ENCODE measurements around the gene CCBE1.
"Not testable (repeated sequence)": the region's sequence is repeated elsewhere in the genome, so short reads cannot be mapped to it uniquely, and the experiment has no call there.

The CCBE1 gene

DNA sequence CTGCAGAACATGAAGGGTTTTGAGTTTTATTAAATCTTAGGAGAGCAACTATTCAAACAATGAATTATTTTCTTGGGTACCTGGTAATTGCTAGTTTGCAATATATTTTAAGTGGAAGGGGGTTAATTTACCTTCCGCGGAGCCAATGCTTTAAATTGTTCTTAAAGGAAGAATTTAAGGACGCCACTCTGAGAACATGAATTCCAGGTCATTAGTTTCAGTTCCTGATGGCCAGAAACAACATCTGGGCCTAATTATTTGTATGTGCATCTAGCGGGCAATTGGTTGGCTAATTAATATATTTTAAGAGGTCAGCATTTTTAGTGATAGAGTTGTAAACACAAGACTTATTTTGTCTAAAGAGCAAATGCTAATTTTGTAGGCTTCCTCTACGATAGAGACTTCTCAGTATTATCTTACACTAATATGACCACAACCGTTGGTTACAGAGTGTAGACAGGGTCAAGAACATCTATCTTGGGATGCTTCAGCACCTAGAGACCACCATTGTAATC is 40.8 kb downstream of the CCBE1 start:
- DNase-seq (ENCODE audit: low read depth) = no peak

DNA sequence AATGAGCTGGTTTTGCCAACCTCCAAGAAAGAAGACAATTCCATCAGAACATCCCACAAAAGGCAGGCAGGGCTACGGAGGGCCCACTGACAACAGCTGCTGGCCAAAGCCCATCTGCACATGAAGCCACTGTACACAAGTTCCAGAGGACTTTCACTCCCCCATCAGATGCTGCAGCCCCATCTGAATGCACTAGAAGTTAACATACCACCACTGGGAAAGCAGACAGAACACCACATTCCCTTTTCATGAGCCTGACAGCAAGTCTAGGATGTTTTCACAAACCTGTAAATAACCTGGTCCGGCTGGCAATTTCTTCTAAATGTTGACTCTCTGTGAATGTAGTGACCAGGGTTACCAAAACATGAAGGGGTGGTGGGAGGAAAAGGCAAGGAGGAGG is 41.5 kb downstream of the CCBE1 start:
- no peak for DNase-seq (ENCODE audit: low read depth)

DNA sequence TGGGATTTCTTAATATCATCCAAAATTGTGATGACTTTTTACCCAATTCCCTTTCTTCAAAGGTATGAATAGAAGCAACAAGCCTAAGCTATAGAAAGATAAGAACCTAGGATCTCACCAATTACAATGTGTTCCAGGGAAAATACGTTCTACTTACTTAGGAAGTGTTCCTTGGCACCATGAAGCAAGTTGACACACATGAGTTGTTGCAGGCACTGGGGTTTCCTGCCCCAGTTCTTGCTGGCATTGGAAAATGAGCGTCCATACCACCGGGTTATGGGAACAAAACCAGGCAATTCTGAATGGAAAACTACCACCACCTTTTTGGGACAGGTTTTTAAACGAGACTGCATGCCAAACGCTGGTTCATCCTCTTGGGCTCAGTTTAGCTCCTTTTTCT is 46.2 kb downstream of the CCBE1 start:
- DNase-seq (ENCODE audit: low read depth) = no peak

DNA sequence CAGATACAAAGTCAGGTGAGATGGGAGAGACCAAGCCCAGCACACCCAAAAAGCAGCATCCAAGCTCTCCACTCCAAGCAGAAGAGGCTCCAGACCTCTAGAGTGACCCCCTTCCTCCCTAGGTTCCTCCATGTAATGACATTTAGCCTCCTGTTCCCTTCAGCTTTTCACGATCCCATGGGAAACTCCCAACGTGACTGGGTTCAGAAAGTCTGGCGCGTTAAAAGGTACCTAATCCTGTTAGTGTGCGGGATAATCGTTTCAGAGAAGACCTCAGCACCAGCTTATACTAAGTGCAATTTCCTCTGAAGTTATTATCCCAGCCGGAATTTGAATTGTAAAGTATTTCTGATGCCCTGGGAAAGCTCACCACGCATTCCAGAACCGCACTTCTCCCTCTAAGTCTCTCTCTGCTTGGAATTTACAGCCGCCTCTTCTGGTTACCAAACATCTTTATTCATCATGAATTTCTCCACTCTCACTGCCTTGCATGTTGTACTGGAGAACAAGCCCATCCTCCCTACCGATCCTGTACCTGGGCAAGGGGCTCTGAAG is 46.9 kb downstream of the CCBE1 start:
- no peak for DNase-seq (ENCODE audit: low read depth)

DNA sequence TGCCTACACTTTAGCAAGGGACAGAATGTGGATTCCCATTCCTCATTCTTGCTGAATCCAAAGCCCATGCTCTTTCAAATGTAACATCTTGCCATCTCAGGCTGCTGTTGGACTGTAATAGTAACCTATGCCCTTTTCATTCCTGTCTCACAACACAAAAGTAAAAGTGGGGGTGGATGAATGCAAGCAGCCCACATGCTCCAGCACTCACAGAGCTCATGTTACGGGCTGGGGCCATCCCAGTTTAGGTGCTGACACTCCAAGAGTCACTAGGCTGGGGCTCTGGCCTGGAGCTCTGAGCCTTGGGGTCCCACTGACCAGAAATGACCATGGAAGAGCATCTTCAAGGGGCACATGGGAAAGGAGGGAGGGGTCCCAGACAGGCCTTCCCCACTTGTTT is 47.6 kb downstream of the CCBE1 start:
- DNase-seq (ENCODE audit: low read depth) = no peak

DNA sequence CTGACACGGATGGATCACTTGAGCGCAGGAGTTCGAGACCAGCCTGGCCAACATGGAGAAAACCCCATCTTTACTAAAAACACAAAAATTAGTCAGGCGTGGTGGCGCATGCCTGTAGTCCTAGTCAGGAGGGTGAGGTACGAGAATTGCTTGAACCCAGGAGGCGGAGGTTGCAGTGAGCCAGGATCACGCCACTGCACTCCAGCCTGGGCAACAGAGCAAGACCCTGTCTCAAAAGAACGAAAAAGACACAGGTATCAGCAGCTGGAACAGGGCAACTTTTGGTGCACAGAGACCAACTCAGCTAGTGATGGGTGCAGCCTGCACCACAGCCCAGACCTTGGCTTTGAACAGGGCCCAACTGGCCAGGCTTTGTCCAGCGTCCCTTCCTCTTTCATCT is 48.8 kb downstream of the CCBE1 start:
- DNase-seq (ENCODE audit: low read depth) = not testable (repeated sequence)

DNA sequence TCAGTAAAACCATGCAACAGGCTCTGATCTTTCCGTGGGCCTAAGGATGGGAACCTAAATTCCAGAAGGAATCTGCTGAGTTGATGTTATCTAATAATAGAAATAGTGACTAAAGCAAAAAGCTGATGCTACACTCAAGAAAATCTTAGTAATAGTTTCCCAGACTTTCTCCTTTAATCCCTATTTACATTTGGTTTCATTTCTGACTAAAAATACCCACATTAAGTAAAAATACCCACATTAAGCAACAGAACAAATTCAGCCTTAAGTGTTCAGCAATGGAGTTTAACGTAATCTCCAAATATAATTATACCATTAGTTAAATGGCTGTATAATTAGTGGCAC is 50.3 kb downstream of the CCBE1 start:
- no peak for DNase-seq (ENCODE audit: low read depth)

DNA sequence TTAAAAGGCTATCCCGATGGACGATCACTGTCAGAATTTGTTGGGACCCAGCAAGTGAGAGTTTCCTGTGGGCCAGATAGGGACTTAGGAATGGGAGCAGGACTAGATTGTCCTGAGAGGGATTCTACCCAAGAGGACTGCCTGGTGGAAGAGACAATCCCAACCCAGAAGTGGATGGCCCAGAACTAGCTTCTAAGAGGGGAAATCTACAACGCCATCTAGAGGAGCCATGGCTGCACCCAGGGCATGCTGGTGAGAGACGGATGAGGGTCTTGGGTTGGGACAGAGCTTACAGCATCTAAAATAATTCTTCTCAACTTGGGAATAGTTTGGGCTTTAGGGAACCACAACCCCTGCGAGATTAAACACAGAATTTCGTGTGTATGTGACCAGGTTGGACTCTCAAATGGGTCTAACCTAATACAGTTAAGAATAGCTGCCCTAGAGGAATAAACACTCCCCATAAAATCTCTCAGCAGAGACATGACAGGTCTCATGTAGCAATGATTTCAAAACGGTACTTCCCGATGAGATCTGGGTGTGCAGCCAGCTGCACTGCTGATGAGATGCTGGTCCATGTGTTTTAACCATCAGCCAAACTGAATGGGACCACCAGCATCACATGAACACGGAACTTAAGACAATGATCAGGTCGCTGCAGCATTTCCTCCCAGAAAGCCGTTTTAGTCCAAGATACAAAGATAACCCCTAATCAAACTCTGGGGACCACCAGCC is 50.8 kb downstream of the CCBE1 start:
- DNase-seq (ENCODE audit: low read depth) = no peak

DNA sequence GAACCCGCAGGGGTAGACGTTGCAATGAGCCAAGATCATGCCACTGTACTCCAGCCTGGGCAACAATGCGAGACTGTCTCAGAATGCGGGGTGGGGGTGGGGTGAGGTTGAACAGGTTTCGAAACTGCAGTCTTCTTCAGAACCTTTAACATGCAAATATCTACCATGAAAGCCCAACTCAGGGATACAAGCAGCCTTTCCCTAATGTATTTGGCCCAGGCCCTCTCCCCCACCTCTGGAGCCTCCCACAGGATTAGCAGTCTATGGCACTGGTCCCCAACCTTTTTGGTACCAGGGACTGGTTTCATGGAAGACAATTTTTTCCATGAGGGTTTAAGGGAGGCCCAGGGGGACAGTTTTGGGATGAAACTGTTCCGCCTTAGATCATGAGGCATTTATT is 53.5 kb downstream of the CCBE1 start:
- no peak for DNase-seq (ENCODE audit: low read depth)

DNA sequence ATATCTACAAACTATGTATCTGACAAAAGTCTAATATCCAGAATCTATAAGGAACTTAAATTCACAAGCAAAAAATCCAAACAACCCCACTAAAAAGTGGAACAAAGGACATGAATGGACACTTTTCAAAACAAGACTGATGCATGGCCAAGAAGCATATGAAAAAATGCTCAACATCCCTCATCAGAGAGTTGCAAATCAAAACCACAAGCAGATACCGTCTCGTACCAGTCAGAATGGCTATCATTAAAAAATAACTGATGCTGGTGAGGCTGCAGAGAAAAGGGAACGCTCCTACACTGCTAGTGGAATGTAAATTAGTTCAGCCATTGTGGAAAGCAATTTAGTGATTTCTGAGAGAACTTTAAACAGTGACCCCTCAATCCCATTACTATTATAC is 56.5 kb downstream of the CCBE1 start:
- no peak for DNase-seq (ENCODE audit: low read depth)

DNA sequence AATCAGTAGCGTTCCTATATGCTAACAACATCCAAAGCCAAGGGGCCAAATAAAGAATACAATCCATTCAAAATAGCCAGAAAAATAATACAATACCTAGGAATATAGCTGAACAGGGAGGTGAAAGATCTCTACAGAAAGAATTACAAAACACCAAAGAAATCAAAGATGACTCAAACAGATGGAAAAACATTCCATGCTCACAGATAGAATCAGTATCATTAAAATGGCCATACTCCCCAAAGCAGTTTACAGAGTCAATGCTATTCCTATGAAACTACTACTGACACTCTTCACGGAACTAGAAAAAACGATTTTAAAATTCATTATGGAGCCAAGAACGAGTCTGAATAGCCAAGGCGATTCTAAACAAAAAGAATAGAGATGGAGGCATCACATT is 57.4 kb downstream of the CCBE1 start:
- DNase-seq (ENCODE audit: low read depth) = no peak

DNA sequence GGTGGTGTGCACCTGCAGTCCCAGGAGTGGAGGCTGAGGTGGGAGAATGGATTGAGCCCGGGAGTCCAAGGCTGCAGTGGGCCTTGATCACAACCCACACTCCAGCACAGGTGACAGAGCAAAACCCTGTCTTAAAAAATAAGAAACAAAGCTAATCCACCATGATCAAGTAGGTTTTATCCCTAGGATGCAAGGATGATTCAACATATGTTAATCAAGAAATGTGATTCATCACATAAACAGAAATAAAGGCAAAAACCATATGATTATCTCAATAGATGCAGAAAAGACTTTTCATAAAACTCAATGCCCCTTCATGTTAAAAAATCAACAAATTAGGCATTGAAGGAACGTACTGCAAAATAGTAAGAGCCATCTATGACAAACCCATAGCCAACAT is 58.1 kb downstream of the CCBE1 start:
- DNase-seq (ENCODE audit: low read depth) = no peak

DNA sequence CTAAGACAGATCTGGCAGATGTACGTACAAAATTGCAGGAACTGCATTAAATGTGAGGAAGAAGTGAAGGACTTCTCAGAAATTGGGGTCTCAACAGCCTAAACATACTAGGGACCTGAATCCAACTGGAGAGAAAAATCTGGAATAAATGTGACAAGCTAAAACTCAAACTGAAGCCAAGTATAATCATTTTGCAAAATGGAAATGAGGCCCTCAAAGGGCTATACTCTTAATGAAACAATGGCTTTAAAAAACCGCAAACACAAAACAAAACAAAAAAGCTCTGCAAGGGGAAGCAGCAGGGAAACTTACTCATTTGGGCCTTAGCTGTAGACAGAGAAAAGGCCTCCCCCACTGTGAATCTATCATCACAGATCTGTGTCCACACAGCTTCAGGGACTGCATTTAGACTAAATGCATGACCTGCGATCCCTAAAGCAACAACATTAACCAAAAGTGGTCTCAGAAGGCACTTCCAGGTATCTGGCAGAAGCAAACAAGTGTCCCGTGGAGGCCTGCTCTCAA is 63.2 kb downstream of the CCBE1 start:
- no peak for DNase-seq (ENCODE audit: low read depth)

DNA sequence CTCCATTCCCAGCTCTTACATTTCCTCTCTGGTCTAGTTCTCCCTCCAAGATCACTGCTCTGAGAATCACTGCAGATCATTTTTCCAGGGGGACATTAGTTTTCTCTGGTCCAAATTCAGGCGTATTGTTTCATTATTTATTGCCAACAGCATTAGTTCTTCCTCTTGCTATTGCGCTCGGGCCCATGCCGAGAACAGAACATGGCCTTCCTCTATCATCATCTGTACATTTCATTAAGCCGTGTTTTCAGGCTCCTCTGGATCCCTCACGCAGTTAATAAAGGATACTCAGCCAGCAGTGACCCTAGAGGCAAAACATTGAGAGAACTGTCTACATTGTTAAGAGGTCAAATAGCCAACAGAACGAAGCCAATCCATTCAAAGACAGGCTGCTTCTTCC is 63.9 kb downstream of the CCBE1 start:
- DNase-seq (ENCODE audit: low read depth) = no peak

DNA sequence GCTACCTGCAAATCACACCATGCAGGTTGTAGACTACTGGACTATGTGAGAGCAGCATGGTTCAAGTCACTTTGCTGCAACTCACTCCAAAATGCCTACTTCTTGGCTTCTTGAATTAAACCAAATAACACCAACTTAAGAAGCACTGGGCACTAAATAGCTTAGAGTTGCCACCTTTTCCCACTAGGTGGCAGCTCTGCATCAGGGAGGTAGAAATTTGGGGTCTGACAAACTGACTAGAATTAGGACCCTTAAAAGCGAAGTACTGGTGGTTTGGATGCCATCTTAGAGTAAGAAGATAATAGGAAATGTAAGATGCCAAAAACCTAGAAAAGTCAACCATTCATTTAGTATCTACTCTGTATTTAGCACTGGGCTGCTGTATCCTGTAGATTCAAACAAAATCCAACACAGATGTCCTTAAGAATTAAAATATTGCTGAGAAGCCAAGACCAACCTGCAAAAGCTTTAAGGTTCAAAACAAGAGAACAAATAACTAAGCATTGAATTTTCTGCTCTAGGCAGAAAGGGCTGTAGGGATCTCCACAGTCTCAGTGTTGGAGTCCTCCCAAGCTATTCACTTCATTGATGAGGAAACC is 65.5 kb downstream of the CCBE1 start:
- no peak for DNase-seq (ENCODE audit: low read depth)

DNA sequence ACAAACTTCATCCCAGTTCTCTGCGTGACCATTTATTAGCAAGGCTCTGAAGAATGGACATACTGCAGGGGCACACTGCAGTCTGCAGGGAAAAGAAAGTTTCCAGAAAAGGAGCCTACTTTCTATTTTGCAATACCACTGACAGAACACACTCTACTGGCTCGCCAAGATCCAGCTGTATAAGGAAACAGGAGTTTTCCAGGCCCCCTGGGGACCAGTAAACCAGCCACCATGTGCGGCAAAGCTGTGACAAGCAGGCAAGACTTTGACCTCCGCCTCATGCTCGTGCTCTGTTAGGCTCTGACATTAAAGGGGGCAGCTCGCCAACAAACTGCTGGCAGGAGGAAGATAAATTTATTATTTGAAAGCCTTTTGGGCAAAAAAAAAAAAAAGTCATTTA is 67.3 kb downstream of the CCBE1 start:
- no peak for DNase-seq (ENCODE audit: low read depth)

DNA sequence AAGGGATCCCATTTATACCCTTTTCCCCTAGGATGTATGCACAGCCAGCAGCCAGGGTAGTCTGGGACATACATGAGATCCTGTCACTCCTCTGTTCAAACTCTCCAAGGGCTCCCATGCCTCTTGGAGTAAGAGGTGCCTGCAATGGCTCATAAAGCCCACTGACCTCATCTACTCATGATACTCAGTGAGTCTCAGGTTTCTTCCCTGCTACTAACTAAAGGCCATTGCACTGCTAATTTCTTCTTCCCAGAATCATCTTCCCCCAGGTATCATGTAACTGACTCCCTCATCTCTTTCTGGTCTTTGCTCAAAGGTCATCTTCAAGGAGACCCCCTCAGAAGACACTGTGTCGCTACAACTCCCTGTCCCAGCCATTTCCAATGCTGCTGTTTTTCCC is 68.2 kb downstream of the CCBE1 start:
- no peak for DNase-seq (ENCODE audit: low read depth)

DNA sequence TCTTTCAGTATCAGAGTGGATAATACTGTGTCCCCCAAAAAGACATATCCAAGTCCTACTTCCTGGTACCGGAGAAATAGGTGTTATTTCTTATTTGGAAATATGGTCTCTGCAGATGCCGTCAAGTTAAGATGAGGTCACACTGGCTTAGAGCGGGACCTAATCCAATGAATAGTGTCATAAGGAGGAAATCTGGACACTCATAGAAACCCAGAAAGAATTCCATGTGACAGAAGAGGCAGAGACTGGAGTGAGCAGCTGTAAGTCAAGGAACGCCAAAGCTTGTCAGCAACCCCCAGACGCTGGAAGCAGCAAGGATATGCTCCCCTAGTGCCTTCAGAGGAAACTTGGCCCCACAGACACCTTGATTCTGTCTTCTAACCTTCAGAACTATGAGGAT is 69.8 kb downstream of the CCBE1 start:
- DNase-seq (ENCODE audit: low read depth) = no peak

DNA sequence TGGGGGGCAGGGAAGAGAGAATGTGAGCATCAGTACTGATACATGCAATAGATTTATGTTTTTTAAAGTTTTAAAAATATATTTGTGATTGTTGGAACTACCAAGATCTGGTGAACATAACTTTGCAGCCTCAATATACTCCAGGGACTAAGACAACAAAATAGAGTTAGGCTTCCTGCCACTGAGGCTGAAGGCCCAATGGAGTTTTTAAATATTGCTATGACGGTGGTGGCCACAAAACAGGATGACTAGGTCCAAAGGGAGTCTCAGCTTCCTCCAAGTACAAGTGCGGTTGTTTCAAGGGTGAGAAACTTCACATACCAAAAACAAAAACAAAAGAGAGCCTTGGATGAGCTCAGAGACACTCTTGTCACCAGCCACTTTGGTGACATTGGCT is 72.9 kb downstream of the CCBE1 start:
- DNase-seq (ENCODE audit: low read depth) = no peak

DNA sequence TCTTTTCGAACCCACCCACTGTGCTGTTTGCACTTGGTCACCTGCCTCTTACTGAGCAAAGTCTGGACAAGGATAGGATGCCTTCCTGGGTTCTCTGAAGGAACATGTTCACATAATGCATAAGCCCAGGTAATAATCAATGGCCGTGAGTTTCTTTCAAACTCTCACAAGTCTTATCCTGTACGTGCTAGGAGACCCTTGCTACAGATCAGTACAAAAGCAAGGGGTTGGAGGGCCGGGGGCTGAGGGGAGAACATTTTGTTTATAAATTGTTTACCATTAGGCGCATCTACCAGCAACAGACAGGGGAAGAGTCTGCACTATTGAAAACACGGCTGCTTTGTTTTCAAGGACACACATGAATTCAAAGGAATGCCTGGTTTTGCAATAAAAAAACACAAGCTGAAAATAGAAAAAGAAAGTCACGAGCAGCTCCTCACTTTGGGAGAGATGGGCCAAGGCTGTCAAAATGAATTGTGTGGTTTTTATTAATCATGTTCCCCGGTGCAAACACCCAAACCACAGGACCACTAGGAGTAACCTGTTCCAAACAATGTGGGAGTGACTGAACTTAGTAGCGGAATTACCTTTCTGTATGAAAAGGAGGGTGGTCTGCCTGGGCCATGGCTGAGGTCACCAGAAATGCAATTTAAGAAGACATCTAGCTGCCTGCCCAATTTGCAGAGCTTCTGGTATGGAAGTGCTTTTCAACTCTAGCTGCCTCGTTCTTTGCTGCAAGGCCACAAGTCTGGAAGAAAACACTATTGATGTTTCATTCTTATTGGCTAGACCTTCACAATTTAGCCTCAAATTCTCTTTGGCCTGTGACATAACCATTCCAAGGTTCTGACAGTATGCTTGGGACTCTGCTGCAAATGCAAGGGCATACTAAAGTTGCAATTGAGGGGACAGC is 73.5 kb downstream of the CCBE1 start:
- no peak for DNase-seq (ENCODE audit: low read depth)

DNA sequence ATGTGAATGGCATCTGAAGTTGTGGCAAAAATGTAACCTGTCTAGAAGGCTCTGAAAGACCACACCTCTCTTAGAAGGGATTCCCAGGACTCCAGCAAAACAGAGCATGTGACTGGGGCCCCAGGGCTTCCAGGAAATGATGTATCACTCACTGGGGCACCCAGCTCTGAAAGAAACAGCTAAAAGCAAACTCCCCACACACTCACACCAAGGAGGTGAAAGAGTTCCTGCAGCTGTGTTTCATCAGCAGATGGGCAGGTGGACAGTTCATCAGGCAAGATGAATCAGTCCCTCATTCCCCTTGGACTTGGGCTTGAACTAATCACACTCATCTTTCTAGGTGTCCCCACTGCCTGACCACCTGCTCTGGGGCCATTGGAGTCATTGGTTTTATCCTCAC is 76.2 kb downstream of the CCBE1 start:
- no peak for DNase-seq (ENCODE audit: low read depth)

DNA sequence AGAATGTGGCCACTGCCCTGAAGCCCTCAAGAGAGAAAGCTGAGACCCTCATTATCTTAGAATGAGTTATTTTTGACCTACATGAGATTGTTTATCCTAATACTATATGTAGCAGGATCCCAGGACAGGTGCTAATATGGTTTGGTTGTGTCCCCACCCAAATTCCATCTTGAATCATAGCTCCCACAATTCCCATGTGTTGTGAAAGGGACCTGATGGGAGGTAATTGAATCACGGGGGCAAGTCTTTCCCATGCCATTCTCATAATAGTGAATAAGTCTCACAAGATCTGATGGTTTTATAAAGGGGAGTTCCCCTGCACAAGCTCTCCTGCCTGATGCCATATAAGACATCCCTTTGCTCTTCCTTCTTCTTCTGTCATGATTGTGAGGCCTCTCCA is 76.8 kb downstream of the CCBE1 start:
- no peak for DNase-seq (ENCODE audit: low read depth)

DNA sequence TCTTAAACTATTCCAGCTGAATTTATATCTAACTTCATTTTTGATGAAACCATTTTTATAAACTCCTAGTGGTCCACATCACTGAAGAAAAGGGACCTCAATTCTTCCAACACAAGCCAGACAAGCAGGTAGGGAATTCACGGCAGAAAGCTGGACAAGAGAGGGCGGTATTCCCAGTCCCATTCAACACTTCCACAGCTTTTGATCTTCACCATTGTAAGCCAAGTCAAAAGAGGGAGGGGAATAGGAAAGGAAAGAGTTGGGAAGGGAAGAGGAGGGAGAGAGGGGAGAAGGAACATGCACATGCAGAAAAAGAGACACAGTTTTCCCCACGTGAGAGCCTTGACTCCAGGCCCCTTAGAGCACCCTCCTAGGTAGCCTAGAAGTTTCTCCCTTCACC is 77.4 kb downstream of the CCBE1 start:
- DNase-seq (ENCODE audit: low read depth) = no peak

Data from stimulated activated CD8-positive, alpha-beta memory T cell treated with anti-CD3 and anti-CD28 coated beads, Interleukin-15, amount 100 ng/mL, for 1 hour (primary cell).